Measurements from ENCODE around the gene PVALB. TPM values are rescaled to one million over a fixed set of nuclear protein-coding genes. Genes with fewer than 3 reads are reported as not detected.

The PVALB gene
- total RNA-seq, 2 experiments from 2014 or later: not detected

GRCh38 chr22:36787204-36787988 lies 29.4 kb downstream of the PVALB start:
- TF ChIP-seq CTCF (conservative IDR thresholded peaks at IDR 0.05; ENCODE audit: low read length) (no peak), EZH2phosphoT487 (IDR thresholded peaks at IDR 0.05; ENCODE audit: borderline replicate concordance, low read depth, low read length) (no peak)
- Histone ChIP-seq H3K4me2 (ENCODE audit: low read length) (no peak overlapping the region), H4K20me1 (ENCODE audit: insufficient read depth, low read length) (no peaks in the 10 kb centered on the region), H3K9me2 (ENCODE audit: insufficient read depth, low read length) (no peaks in the 10 kb centered on the region), H3K79me2 (ENCODE audit: insufficient read depth, low read depth, low read length) (no peaks in the 10 kb centered on the region), H2AFZ (ENCODE audit: low read length) (no peak overlapping the region), H3K4me3 (ENCODE audit: low read depth, low read length, poor library complexity, severe bottlenecking) (no peak overlapping the region), H3K36me3 (ENCODE audit: insufficient read depth, low read length) (no peaks in the 10 kb centered on the region), H3K27ac (ENCODE audit: low read depth, low read length, poor library complexity, severe bottlenecking) (no peak overlapping the region), H3K9me3 (ENCODE audit: low read length) (no peaks in the 10 kb centered on the region), H3K4me1 (ENCODE audit: insufficient read depth, low read length, poor library complexity, severe bottlenecking) (no peaks in the 10 kb centered on the region)
- ChIA-PET CTCF (ENCODE audit: unreplicated experiment) (interaction anchor here (0.6 to 1.1 kb wide), 2 partner anchors 193 to 289 kb away, joined by 3 to 5 read pairs; no protein-coding TSS in a partner anchor), POLR2A (interaction anchor here (0.6 kb wide), 1 partner anchor 175 kb away, joined by 3 read pairs; no protein-coding TSS in a partner anchor)
- intact Hi-C loops (cut with micrococcal nuclease; ENCODE audit: unreplicated experiment): no loop called here
- no peak for DNase-seq (ENCODE audit: low spot score)
- no TSS peak for BruUV-seq (replicated peaks)

GRCh38 chr22:36783743-36784142 lies 33.1 kb downstream of the PVALB start:
- Histone ChIP-seq H3K4me1 (ENCODE audit: insufficient read depth, low read length, poor library complexity, severe bottlenecking) (peaks cover 5% of the 10 kb centered on the region), H3K79me2 (ENCODE audit: insufficient read depth, low read depth, low read length) (no peaks in the 10 kb centered on the region), H3K9me3 (ENCODE audit: low read length) (no peaks in the 10 kb centered on the region), H2AFZ (ENCODE audit: low read length) (no peak overlapping the region), H4K20me1 (ENCODE audit: insufficient read depth, low read length) (no peaks in the 10 kb centered on the region), H3K4me2 (ENCODE audit: low read length) (no peak overlapping the region), H3K36me3 (ENCODE audit: insufficient read depth, low read length) (no peaks in the 10 kb centered on the region), H3K9me2 (ENCODE audit: insufficient read depth, low read length) (no peaks in the 10 kb centered on the region), H3K4me3 (ENCODE audit: low read depth, low read length, poor library complexity, severe bottlenecking) (no peak overlapping the region), H3K27ac (ENCODE audit: low read depth, low read length, poor library complexity, severe bottlenecking) (no peak overlapping the region)
- no peak for TF ChIP-seq EZH2phosphoT487 (IDR thresholded peaks at IDR 0.05; ENCODE audit: borderline replicate concordance, low read depth, low read length)
- no peak for TF ChIP-seq CTCF (conservative IDR thresholded peaks at IDR 0.05; ENCODE audit: low read length)
- no peak for DNase-seq (ENCODE audit: low spot score)
- POLR2A ChIA-PET: no interaction called here
- intact Hi-C loops (cut with micrococcal nuclease; ENCODE audit: unreplicated experiment): loop anchor here (2.0 to 5.0 kb wide), 2 partner anchors 236 to 261 kb away; no protein-coding TSS in a partner anchor
- CTCF ChIA-PET (ENCODE audit: unreplicated experiment): interaction anchor here (0.6 kb wide), 1 partner anchor 83 kb away, joined by 3 read pairs; no protein-coding TSS in a partner anchor
- no TSS peak for BruUV-seq (replicated peaks)

Measured in OCI-LY7 (cell line).